T47D (cell line): ENCODE data around the gene DPCD.

Experiments used
- DNase-seq, 2 experiments: peaks; one replicate each; pipeline versions ENCODE4 v3.0.0 to v3.0.0-alpha.2; 2011 to 2012; ENCODE audit warnings: low read depth in 1 of 2, low spot score in 1 of 2
- JUND ChIP-seq: IDR thresholded peaks from 2 replicates; pipeline ENCODE4 v1.6.1; 2012; ENCODE audit warnings: low read depth
- in situ Hi-C: cut with HindIII; loops from 2 replicates; pipeline ENCODE4 v1.10.0; 2016; ENCODE audit warnings: low sequenced_read_pairs, low pct_unique_long_range_greater_than_20kb

DPCD gene

DNA sequence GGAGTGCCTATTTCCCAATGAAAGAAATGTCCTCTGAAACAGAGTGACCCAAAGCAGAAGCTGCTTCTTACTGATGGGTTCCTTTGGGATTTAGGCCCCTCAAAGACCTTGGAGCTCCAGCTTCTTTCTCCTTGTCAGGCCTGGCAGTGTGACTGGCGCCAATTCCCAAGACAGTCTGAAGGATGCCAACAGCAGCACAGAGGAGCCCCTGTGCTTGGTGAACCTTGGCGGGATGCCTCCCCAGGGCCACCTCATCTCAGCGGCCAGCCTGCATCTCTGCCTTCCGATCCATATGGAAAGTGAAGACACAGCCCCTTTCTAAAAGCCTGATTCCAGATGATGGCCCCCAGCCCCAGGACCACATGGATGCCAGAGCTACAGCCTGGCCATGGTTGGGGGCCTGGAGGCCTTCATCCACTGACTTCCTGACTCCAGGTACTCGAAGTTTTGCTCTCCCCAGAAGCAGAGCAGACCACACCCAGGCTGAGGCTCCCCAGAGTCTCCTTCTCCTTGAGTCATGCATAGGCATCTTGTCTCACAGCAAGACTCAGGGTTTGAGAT lies 61.5 kb downstream of the DPCD start:
- TF ChIP-seq JUND: no peak
- no peak for DNase-seq
- in situ Hi-C loops: no loop called here

DNA sequence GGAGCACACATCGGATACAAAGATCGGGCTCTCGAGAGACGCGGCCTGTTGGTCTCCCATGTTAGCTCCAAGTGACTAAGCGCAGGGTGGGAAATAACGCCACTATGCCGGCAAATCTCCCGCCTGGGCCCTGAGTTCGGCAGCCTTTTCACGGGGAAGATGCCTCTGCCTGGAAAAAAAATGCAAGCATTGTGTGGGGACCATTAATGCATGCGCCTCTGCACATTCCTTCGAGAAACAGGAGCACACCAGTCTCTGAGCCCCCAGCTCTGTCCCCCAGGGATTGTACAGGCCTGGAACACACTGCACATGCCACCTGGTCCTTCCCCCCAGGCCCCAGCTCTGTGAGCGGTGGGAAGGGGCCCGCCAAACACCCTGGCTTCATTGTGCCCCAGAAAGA lies 62.7 kb downstream of the DPCD start:
- DNase-seq: no peak
- in situ Hi-C loops: no loop called here
- TF ChIP-seq JUND: no peak

GRCh38 chr10:101651336-101651735 lies 63.2 kb downstream of the DPCD start:
- in situ Hi-C loops: no loop called here
- no peak for DNase-seq
- TF ChIP-seq JUND: no peak

GRCh38 chr10:101653536-101653935 lies 65.4 kb downstream of the DPCD start:
- in situ Hi-C loops: no loop called here
- no peak for DNase-seq
- no peak for TF ChIP-seq JUND

- in situ Hi-C loops: no loop called here
- no peak for TF ChIP-seq JUND
- DNase-seq: no peak
Observed at GRCh38 chr10:101655570-101655969, 67.4 kb downstream of the DPCD start.

DNA sequence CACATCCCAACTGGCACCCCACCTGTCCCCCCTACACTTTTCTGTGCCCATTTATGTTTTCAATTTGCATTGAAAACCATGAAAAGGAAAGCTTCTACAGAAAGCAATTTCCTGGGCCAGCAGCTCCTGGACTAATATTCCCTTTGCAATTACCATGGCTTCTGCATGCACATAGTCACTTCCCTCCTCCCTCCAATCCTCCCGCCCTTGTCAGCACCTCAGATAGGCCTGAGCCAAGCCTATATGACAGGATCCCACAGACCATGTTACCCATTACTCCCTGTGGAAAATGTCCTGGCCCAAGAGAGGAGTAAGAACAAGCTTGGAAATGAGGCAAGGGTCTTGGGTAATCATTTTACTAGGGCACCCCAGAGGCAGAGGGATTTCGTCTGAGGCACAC lies 68.8 kb downstream of the DPCD start:
- DNase-seq: no peak
- in situ Hi-C loops: no loop called here
- no peak for TF ChIP-seq JUND

DNA sequence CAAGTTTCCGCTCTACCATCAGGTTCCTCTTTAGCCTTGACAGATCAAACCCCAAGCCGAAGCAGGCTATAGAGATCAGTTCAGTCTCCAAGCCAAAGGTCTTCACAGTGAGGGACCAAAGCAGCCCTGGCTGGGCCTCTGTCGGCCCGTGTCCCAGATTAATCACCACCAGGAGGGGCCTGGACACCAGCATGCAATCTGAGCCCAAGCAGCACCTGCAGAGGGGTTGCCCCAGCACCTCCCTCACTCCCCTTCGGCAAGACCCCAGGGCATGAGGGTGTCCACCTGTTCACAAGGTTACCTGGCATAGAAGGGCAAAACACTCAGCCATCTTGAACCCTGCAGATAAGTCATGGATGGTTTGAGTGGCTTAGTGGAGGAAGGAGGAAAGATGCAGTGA lies 70.9 kb downstream of the DPCD start:
- in situ Hi-C loops: no loop called here
- no peak for TF ChIP-seq JUND
- no peak for DNase-seq
